ENCODE data around the gene ROR1.

Gene ROR1

GRCh38 chr1:63967901-63968300 is 194.1 kb downstream of the ROR1 start:
- FAIRE-seq (no peak), DNase-seq (ENCODE audit: low spot score) (no peak)

- DNase-seq (ENCODE audit: low spot score) (peak; percentile 19), FAIRE-seq (no peak)
Observed at GRCh38 chr1:63968663-63969440, 195.0 kb downstream of the ROR1 start.

GRCh38 chr1:63969441-63969901 is 195.7 kb downstream of the ROR1 start:
- FAIRE-seq (peak; percentile 81), DNase-seq (ENCODE audit: low spot score) (peak; percentile 91)

- FAIRE-seq (peak; percentile 42), DNase-seq (ENCODE audit: low spot score) (peak; percentile 45)
Observed at GRCh38 chr1:63971557-63971956, 197.7 kb downstream of the ROR1 start.

- FAIRE-seq (no peak), DNase-seq (ENCODE audit: low spot score) (no peak)
Observed at GRCh38 chr1:63973005-63973419, 199.2 kb downstream of the ROR1 start.

GRCh38 chr1:63974966-63975365 is 201.1 kb downstream of the ROR1 start:
- no peak for FAIRE-seq
- DNase-seq (ENCODE audit: low spot score): no peak

GRCh38 chr1:63975481-63975880 is 201.7 kb downstream of the ROR1 start:
- no peak for DNase-seq (ENCODE audit: low spot score)
- FAIRE-seq: no peak

GRCh38 chr1:63976006-63976405 is 202.2 kb downstream of the ROR1 start:
- no peak for FAIRE-seq

GRCh38 chr1:63977466-63977865 is 203.6 kb downstream of the ROR1 start:
- DNase-seq (ENCODE audit: low spot score) (no peak), FAIRE-seq (no peak)

More at GRCh38 chr1:63976006-63976405, 202.2 kb downstream of the ROR1 start:
- DNase-seq (ENCODE audit: low spot score): no peak

GRCh38 chr1:63980740-63981407 is 207.1 kb downstream of the ROR1 start:
- DNase-seq (ENCODE audit: low spot score) (no peak), FAIRE-seq (no peak)

- DNase-seq (ENCODE audit: low spot score) (no peak), FAIRE-seq (no peak)
Observed at GRCh38 chr1:63981408-63981773, 207.6 kb downstream of the ROR1 start.

GRCh38 chr1:63982201-63982600 is 208.4 kb downstream of the ROR1 start:
- no peak for DNase-seq (ENCODE audit: low spot score)
- FAIRE-seq: no peak

- DNase-seq (ENCODE audit: low spot score) (peak; percentile 14), FAIRE-seq (no peak)
Observed at GRCh38 chr1:63983391-63984256, 209.8 kb downstream of the ROR1 start.

GRCh38 chr1:63984257-63984929 is 210.6 kb downstream of the ROR1 start:
- FAIRE-seq: no peak
- DNase-seq (ENCODE audit: low spot score): peak; percentile 52

- no peak for FAIRE-seq
Observed at GRCh38 chr1:63984930-63985290, 211.1 kb downstream of the ROR1 start.

GRCh38 chr1:63987014-63987627 is 213.3 kb downstream of the ROR1 start:
- no peak for FAIRE-seq
- peak; percentile 36 for DNase-seq (ENCODE audit: low spot score)

More at GRCh38 chr1:63984930-63985290, 211.1 kb downstream of the ROR1 start:
- no peak for DNase-seq (ENCODE audit: low spot score)

- no peak for DNase-seq (ENCODE audit: low spot score)
- FAIRE-seq: no peak
Observed at GRCh38 chr1:63987628-63988024, 213.8 kb downstream of the ROR1 start.

GRCh38 chr1:63988941-63989340 is 215.1 kb downstream of the ROR1 start:
- DNase-seq (ENCODE audit: low spot score) (no peak), FAIRE-seq (no peak)

- DNase-seq (ENCODE audit: low spot score) (no peak), FAIRE-seq (no peak)
Observed at GRCh38 chr1:63991685-63992084, 217.9 kb downstream of the ROR1 start.

GRCh38 chr1:64000021-64000420 is 226.2 kb downstream of the ROR1 start:
- DNase-seq (ENCODE audit: low spot score) (no peak), FAIRE-seq (no peak)

GRCh38 chr1:64001038-64001437 is 227.2 kb downstream of the ROR1 start:
- DNase-seq (ENCODE audit: low spot score): no peak
- no peak for FAIRE-seq
